ENCODE measurements around the gene TARM1.

The TARM1 gene

GRCh38 chr19:54084410-54084809, 3.2 kb upstream of the TARM1 start:
- no peak for DNase-seq (ENCODE audit: low read depth)
- TF ChIP-seq, protein P1, sequence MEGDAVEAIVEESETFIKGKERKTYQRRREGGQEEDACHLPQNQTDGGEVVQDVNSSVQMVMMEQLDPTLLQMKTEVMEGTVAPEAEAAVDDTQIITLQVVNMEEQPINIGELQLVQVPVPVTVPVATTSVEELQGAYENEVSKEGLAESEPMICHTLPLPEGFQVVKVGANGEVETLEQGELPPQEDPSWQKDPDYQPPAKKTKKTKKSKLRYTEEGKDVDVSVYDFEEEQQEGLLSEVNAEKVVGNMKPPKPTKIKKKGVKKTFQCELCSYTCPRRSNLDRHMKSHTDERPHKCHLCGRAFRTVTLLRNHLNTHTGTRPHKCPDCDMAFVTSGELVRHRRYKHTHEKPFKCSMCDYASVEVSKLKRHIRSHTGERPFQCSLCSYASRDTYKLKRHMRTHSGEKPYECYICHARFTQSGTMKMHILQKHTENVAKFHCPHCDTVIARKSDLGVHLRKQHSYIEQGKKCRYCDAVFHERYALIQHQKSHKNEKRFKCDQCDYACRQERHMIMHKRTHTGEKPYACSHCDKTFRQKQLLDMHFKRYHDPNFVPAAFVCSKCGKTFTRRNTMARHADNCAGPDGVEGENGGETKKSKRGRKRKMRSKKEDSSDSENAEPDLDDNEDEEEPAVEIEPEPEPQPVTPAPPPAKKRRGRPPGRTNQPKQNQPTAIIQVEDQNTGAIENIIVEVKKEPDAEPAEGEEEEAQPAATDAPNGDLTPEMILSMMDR (conservative IDR thresholded peaks at IDR 0.05; ENCODE audit: low read depth, low read length), result no peak

DNA sequence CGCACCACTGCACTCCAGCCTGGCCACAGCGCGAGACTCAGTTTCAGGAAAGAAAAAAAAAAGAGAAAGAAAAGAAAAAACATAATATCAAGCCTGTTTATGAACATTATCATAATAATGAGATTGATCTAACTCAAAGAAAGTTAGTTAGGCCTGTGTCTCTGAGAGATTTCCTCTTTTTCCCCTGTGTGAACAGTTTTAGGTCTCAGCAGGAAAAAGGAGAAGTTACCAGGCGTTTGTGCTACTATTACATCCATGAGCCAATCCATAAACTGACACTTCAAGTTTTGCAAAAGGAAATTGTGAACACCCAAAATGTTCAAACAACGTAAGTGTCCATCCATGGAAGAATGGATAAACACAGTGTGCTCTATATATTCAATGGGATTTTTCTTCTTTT, 3.8 kb downstream of the TARM1 start:
- DNase-seq (ENCODE audit: low read depth), result no peak
- H3K4me3 ChIP-seq (ENCODE audit: low read depth, low read length), result no peak overlapping the region
- TF ChIP-seq, protein P1 (conservative IDR thresholded peaks at IDR 0.05; ENCODE audit: low read depth, low read length), result no peak

More at GRCh38 chr19:54084410-54084809, 3.2 kb upstream of the TARM1 start:
- H3K4me3 ChIP-seq (ENCODE audit: low read depth, low read length), result no peak overlapping the region

GRCh38 chr19:54074851-54075250, 6.3 kb downstream of the TARM1 start:
- no peak for DNase-seq (ENCODE audit: low read depth)
- TF ChIP-seq, protein P1 (conservative IDR thresholded peaks at IDR 0.05; ENCODE audit: low read depth, low read length), result no peak
- no peak overlapping the region for H3K4me3 ChIP-seq (ENCODE audit: low read depth, low read length)

GRCh38 chr19:54073829-54074228, 7.3 kb downstream of the TARM1 start:
- TF ChIP-seq, protein P1 (conservative IDR thresholded peaks at IDR 0.05; ENCODE audit: low read depth, low read length), result no peak
- no peak for DNase-seq (ENCODE audit: low read depth)
- H3K4me3 ChIP-seq (ENCODE audit: low read depth, low read length), result no peak overlapping the region

DNA sequence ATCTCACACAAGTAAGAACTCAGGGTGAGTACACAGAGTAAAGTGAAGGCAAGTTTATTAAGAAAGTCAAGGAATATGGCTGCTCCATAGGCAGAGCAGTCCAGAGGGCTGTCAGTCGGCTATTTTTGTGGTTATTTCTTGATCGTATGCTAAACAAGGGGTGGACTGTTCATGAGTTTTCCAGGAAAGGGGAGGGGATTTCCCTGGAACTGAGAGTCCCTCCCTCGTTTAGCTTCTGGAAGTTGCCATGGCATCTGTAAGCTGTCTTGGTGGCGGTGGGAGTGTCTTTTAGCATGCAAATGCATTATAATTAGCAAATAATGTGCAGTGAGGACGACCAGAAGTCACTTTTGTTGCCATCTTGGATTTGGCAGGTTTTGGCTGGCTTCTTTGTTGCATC, 11.7 kb downstream of the TARM1 start:
- no peak for DNase-seq (ENCODE audit: low read depth)
- TF ChIP-seq, protein P1 (conservative IDR thresholded peaks at IDR 0.05; ENCODE audit: low read depth, low read length), result no peak

GRCh38 chr19:54063350-54064116, 17.6 kb downstream of the TARM1 start, which contains the start of gene VSTM1:
TSS of gene VSTM1 (minus strand) at chr19:54063897. CDS start at chr19:54063777, 120 bp downstream.
- no peak within 1 kb of the TSS for H3K4me3 ChIP-seq (ENCODE audit: low read depth, low read length)

More for the DNA sequence above, 11.7 kb downstream of the TARM1 start:
- H3K4me3 ChIP-seq (ENCODE audit: low read depth, low read length), result no peak overlapping the region

More at GRCh38 chr19:54063350-54064116, 17.6 kb downstream of the TARM1 start, which contains the start of gene VSTM1:
- TF ChIP-seq, protein P1 (conservative IDR thresholded peaks at IDR 0.05; ENCODE audit: low read depth, low read length), result no peak
- no peak for DNase-seq (ENCODE audit: low read depth)
